HCT116 (cell line): ENCODE measurements around the gene TLN1.

ENCODE experiments used
- CBX3 ChIP-seq: IDR thresholded peaks from 2 replicates; pipeline ENCODE4 v1.6.1; 2012; ENCODE audit warnings: low read depth
- CEBPB ChIP-seq: IDR thresholded peaks from 2 replicates; pipeline ENCODE4 v1.6.1; 2012; ENCODE audit warnings: low read depth
- EZH2 ChIP-seq: fragments of 200-600 bp; sonication (generic); IDR thresholded peaks from 2 replicates; pipeline ENCODE4 v1.6.1; 2017; ENCODE audit warnings: antibody characterized with exemption, mixed run types
- POLR2A ChIP-seq: IDR thresholded peaks from 2 replicates; pipeline ENCODE4 v1.7.0; 2011; ENCODE audit warnings: borderline replicate concordance; ENCODE audit not compliant: insufficient read depth, insufficient read length; ENCODE audit errors: extremely low read depth
- RAD21 ChIP-seq: IDR thresholded peaks from 2 replicates; pipeline ENCODE4 v1.6.1; 2012; ENCODE audit warnings: low read depth, mild to moderate bottlenecking
- SP1 ChIP-seq: IDR thresholded peaks from 2 replicates; pipeline ENCODE4 v1.6.1; 2012; ENCODE audit warnings: low read depth
- YY1 ChIP-seq: IDR thresholded peaks from 2 replicates; pipeline ENCODE4 v1.6.1; 2011; ENCODE audit warnings: low read length, low read depth, moderate library complexity, mild to moderate bottlenecking; ENCODE audit not compliant: insufficient replicate concordance; ENCODE audit errors: extremely low read depth
- ZNF274 ChIP-seq: fragments of 200-500 bp; sonication (Bioruptor generic); IDR thresholded peaks from 2 replicates; pipeline ENCODE4 v1.6.1; 2014; ENCODE audit warnings: mild to moderate bottlenecking, low read depth, low read length, inconsistent platforms
- TF ChIP-seq, protein P1 (sequence below): IDR thresholded peaks from 2 replicates; pipeline ENCODE4 v1.6.1; 2012
- TF ChIP-seq, protein P2 (sequence below), 3 experiments: fragments of 200-600 bp in 1 of 3; sonication (generic) in 1 of 3; IDR thresholded peaks in 2 of 3; conservative IDR thresholded peaks in 1 of 3; 2 replicates each; pipeline ENCODE4 v1.5.1; 2012 to 2017; ENCODE audit warnings: low read depth in 2 of 3, low read length in 2 of 3, antibody characterized with exemption in 1 of 3, borderline replicate concordance in 1 of 3, control low read depth in 1 of 3, mild to moderate bottlenecking in 1 of 3, mixed read lengths in 1 of 3, mixed run types in 1 of 3, moderate library complexity in 1 of 3; ENCODE audit not compliant: insufficient read depth in 1 of 3
- TF ChIP-seq, protein P3 (sequence below): IDR thresholded peaks from 2 replicates; pipeline ENCODE4 v1.6.1; 2012; ENCODE audit warnings: low read depth

GRCh38 chr9:35683323-35683722 lies 48.7 kb downstream of the TLN1 start:
- TF ChIP-seq, protein P1, sequence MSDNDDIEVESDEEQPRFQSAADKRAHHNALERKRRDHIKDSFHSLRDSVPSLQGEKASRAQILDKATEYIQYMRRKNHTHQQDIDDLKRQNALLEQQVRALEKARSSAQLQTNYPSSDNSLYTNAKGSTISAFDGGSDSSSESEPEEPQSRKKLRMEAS: no peak
- TF ChIP-seq YY1 (no peak), ZNF274 (no peak), RAD21 (no peak), EZH2 (no peak), CBX3 (no peak), POLR2A (no peak), CEBPB (no peak), SP1 (no peak)
- TF ChIP-seq, protein P2, sequence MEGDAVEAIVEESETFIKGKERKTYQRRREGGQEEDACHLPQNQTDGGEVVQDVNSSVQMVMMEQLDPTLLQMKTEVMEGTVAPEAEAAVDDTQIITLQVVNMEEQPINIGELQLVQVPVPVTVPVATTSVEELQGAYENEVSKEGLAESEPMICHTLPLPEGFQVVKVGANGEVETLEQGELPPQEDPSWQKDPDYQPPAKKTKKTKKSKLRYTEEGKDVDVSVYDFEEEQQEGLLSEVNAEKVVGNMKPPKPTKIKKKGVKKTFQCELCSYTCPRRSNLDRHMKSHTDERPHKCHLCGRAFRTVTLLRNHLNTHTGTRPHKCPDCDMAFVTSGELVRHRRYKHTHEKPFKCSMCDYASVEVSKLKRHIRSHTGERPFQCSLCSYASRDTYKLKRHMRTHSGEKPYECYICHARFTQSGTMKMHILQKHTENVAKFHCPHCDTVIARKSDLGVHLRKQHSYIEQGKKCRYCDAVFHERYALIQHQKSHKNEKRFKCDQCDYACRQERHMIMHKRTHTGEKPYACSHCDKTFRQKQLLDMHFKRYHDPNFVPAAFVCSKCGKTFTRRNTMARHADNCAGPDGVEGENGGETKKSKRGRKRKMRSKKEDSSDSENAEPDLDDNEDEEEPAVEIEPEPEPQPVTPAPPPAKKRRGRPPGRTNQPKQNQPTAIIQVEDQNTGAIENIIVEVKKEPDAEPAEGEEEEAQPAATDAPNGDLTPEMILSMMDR (IDR thresholded peaks at IDR 0.05 in 2 of 3, conservative IDR thresholded peaks at IDR 0.05 in 1 of 3; ENCODE audit: borderline replicate concordance in 1 of 3, insufficient read depth in 1 of 3, low read depth in 2 of 3, low read length in 2 of 3): no peak
- TF ChIP-seq, protein P3, sequence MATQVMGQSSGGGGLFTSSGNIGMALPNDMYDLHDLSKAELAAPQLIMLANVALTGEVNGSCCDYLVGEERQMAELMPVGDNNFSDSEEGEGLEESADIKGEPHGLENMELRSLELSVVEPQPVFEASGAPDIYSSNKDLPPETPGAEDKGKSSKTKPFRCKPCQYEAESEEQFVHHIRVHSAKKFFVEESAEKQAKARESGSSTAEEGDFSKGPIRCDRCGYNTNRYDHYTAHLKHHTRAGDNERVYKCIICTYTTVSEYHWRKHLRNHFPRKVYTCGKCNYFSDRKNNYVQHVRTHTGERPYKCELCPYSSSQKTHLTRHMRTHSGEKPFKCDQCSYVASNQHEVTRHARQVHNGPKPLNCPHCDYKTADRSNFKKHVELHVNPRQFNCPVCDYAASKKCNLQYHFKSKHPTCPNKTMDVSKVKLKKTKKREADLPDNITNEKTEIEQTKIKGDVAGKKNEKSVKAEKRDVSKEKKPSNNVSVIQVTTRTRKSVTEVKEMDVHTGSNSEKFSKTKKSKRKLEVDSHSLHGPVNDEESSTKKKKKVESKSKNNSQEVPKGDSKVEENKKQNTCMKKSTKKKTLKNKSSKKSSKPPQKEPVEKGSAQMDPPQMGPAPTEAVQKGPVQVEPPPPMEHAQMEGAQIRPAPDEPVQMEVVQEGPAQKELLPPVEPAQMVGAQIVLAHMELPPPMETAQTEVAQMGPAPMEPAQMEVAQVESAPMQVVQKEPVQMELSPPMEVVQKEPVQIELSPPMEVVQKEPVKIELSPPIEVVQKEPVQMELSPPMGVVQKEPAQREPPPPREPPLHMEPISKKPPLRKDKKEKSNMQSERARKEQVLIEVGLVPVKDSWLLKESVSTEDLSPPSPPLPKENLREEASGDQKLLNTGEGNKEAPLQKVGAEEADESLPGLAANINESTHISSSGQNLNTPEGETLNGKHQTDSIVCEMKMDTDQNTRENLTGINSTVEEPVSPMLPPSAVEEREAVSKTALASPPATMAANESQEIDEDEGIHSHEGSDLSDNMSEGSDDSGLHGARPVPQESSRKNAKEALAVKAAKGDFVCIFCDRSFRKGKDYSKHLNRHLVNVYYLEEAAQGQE: no peak
